H9 (cell line): ENCODE data around the gene GDPGP1. TPM values are rescaled to one million over a fixed set of nuclear protein-coding genes. Genes with fewer than 3 reads are reported as not detected.
A peak's percentile ranks its signal among the peaks of the same experiment; 100 is the strongest.

Experiments used
- DNase-seq: peaks from one replicate; pipeline ENCODE4 v3.0.0-alpha.2; 2017
- H2AFZ ChIP-seq: one replicate; pipeline ENCODE4 v1.6.1; 2013; ENCODE audit warnings: mild to moderate bottlenecking, low read length, control low read depth, moderate library complexity
- H2AK5ac ChIP-seq: 2 replicates; pipeline ENCODE4 v1.6.1; 2013; ENCODE audit warnings: low read length, control low read depth, mixed read lengths; ENCODE audit not compliant: insufficient read length
- H2BK120ac ChIP-seq: one replicate; pipeline ENCODE4 v1.6.1; 2013; ENCODE audit warnings: low read depth, mild to moderate bottlenecking, low read length, control low read depth, inconsistent platforms; ENCODE audit not compliant: poor library complexity, severe bottlenecking
- H2BK12ac ChIP-seq: 2 replicates; pipeline ENCODE4 v1.6.1; 2013; ENCODE audit warnings: low read length, control low read depth, mixed read lengths, low read depth; ENCODE audit not compliant: insufficient read length
- H2BK15ac ChIP-seq: 2 replicates; pipeline ENCODE4 v1.6.1; 2013; ENCODE audit warnings: low read depth, low read length, control low read depth
- H2BK20ac ChIP-seq: one replicate; pipeline ENCODE4 v1.6.1; 2013; ENCODE audit warnings: low read depth, mild to moderate bottlenecking, low read length, control low read depth, inconsistent platforms; ENCODE audit not compliant: poor library complexity, severe bottlenecking
- H2BK5ac ChIP-seq: 2 replicates; pipeline ENCODE4 v1.6.1; 2013; ENCODE audit warnings: low read length, control low read depth, mixed read lengths; ENCODE audit not compliant: insufficient read length
- H3K14ac ChIP-seq: 2 replicates; pipeline ENCODE4 v1.6.1; 2013; ENCODE audit warnings: low read length, control low read depth; ENCODE audit not compliant: insufficient read depth
- H3K18ac ChIP-seq: 2 replicates; pipeline ENCODE4 v1.6.1; 2013; ENCODE audit warnings: low read depth, mild to moderate bottlenecking, mixed read lengths, low read length, control low read depth; ENCODE audit not compliant: insufficient read length
- H3K23ac ChIP-seq: 2 replicates; pipeline ENCODE4 v1.6.1; 2013; ENCODE audit warnings: low read length, control low read depth, mixed read lengths, low read depth; ENCODE audit not compliant: insufficient read length
- H3K23me2 ChIP-seq: 2 replicates; pipeline ENCODE4 v1.6.1; 2013; ENCODE audit warnings: low read depth, mild to moderate bottlenecking, mixed read lengths, low read length, control low read depth; ENCODE audit not compliant: insufficient read length, poor library complexity, severe bottlenecking
- H3K27ac ChIP-seq: 2 replicates; pipeline ENCODE4 v1.5.1; 2013; ENCODE audit warnings: low read length, control low read depth, mixed read lengths, low read depth; ENCODE audit not compliant: insufficient read length
- H3K27me3 ChIP-seq: 2 replicates; pipeline ENCODE4 v1.6.1; 2013; ENCODE audit warnings: low read length, control low read depth, inconsistent platforms; ENCODE audit not compliant: insufficient read depth
- H3K4ac ChIP-seq: 2 replicates; pipeline ENCODE4 v1.6.1; 2013; ENCODE audit warnings: low read depth, mild to moderate bottlenecking, control low read depth, inconsistent platforms, low read length, moderate library complexity
- H3K4me1 ChIP-seq: 2 replicates; pipeline ENCODE4 v1.6.1; 2013; ENCODE audit warnings: low read length, control low read depth, inconsistent platforms; ENCODE audit not compliant: insufficient read depth
- H3K4me2 ChIP-seq: 2 replicates; pipeline ENCODE4 v1.6.1; 2013; ENCODE audit warnings: low read length, control low read depth, mixed read lengths; ENCODE audit not compliant: insufficient read length, insufficient read depth
- H3K56ac ChIP-seq: 2 replicates; pipeline ENCODE4 v1.6.1; 2013; ENCODE audit warnings: low read depth, mild to moderate bottlenecking, mixed read lengths, low read length, control low read depth; ENCODE audit not compliant: insufficient read length
- H3K79me1 ChIP-seq: 2 replicates; pipeline ENCODE4 v1.6.1; 2013; ENCODE audit warnings: low read depth, mild to moderate bottlenecking, moderate library complexity, low read length, control low read depth, inconsistent platforms; ENCODE audit not compliant: insufficient read depth, poor library complexity, severe bottlenecking
- H3K79me2 ChIP-seq: 2 replicates; pipeline ENCODE4 v1.6.1; 2013; ENCODE audit warnings: low read length, control low read depth, inconsistent platforms; ENCODE audit not compliant: insufficient read depth
- H3K9ac ChIP-seq: 2 replicates; pipeline ENCODE4 v1.6.1; 2013; ENCODE audit warnings: low read length, control low read depth, mixed read lengths; ENCODE audit not compliant: insufficient read length; ENCODE audit errors: extremely low read depth
- H3K9me3 ChIP-seq: one replicate; pipeline ENCODE4 v1.6.1; 2013; ENCODE audit warnings: low read depth, low read length, inconsistent platforms; ENCODE audit not compliant: control insufficient read depth
- H3T11ph ChIP-seq: one replicate; pipeline ENCODE4 v1.6.1; 2013; ENCODE audit warnings: mild to moderate bottlenecking, low read length, control low read depth, inconsistent platforms
- H4K20me1 ChIP-seq: one replicate; pipeline ENCODE4 v1.6.1; 2013; ENCODE audit not compliant: control insufficient read depth, insufficient read length, insufficient read depth
- H4K5ac ChIP-seq: 2 replicates; pipeline ENCODE4 v1.6.1; 2013; ENCODE audit warnings: low read depth, mild to moderate bottlenecking, mixed read lengths, low read length, control low read depth; ENCODE audit not compliant: insufficient read length
- H4K8ac ChIP-seq: replicated peaks from 2 replicates; pipeline ENCODE4 v1.6.1; 2013; ENCODE audit warnings: low read length, control low read depth, mixed read lengths, low read depth; ENCODE audit not compliant: insufficient read length
- H4K91ac ChIP-seq: 2 replicates; pipeline ENCODE4 v1.6.1; 2013; ENCODE audit warnings: low read depth, mild to moderate bottlenecking, moderate library complexity, mixed read lengths, low read length, control low read depth; ENCODE audit not compliant: insufficient read length
- H3K27ac Mint-ChIP-seq, 3 experiments: 2 replicates in 2 of 3; 3 replicates in 1 of 3; pipeline ENCODE4 v1.8.0; 2020 to 2021; ENCODE audit warnings: mixed read lengths in 3 of 3, mild to moderate bottlenecking in 1 of 3, moderate library complexity in 1 of 3
- H3K27me3 Mint-ChIP-seq: 2 replicates; pipeline ENCODE4 v1.8.0; 2021; ENCODE audit warnings: low read depth, mild to moderate bottlenecking, moderate library complexity, mixed read lengths
- H3K36me3 Mint-ChIP-seq, 3 experiments: 2 replicates in 2 of 3; 3 replicates in 1 of 3; pipeline ENCODE4 v1.8.0; 2020 to 2021; ENCODE audit warnings: low read depth in 3 of 3, mixed read lengths in 3 of 3; ENCODE audit not compliant: insufficient read depth in 1 of 3
- H3K4me1 Mint-ChIP-seq, 2 experiments: 2 replicates each; pipeline ENCODE4 v1.8.0; 2020; ENCODE audit warnings: mixed read lengths in 2 of 2
- H3K4me3 Mint-ChIP-seq, 2 experiments: 2 replicates in 1 of 2; 3 replicates in 1 of 2; pipeline ENCODE4 v1.8.0; 2020 to 2021; ENCODE audit warnings: mild to moderate bottlenecking in 2 of 2, mixed read lengths in 2 of 2, moderate library complexity in 1 of 2
- H3K9me3 Mint-ChIP-seq, 2 experiments: 2 replicates in 1 of 2; 3 replicates in 1 of 2; pipeline ENCODE4 v1.8.0; 2020; ENCODE audit warnings: mild to moderate bottlenecking in 2 of 2, mixed read lengths in 2 of 2, moderate library complexity in 1 of 2
- CTCF ChIP-seq: fragments of 200-600 bp; sonication (generic); conservative IDR thresholded peaks from 3 replicates; pipeline ENCODE4 v1.8.0; 2021; ENCODE audit warnings: antibody characterized with exemption, mild to moderate bottlenecking
- WGBS: extraction: QIAGEN DNeasy Blood & Tissue Kit; methylation state at CpG from one replicate; pipeline ENCODE4 v1.1.7; 2013; ENCODE audit warnings: missing lambda C conversion rate, low lambda C conversion rate, mixed read lengths; ENCODE audit not compliant: insufficient read length; ENCODE audit errors: extremely low coverage; 5-methylcytosine and 5-hydroxymethylcytosine counted together
- total RNA-seq: library from RNA; stranded (reverse); gene quantifications from 2 replicates; pipeline ENCODE4 v1.2.1, GENCODE V29; 2021

Gene GDPGP1
- total RNA-seq, 1 experiment from 2014 or later: 6.7 TPM

- H3K14ac ChIP-seq: no peak overlapping the region
- peaks cover 4 to 9% of the 10 kb centered on the region in 2 experiments; a peak in 3 of 4 replicates for H3K4me1 Mint-ChIP-seq
- no peak overlapping the region for H2BK15ac ChIP-seq
- no peak overlapping the region for H4K5ac ChIP-seq
- H3K79me1 ChIP-seq: no peaks in the 10 kb centered on the region
- H3K56ac ChIP-seq: no peak overlapping the region
- peak; percentile 82 for TF ChIP-seq CTCF
- H3K79me2 ChIP-seq: no peaks in the 10 kb centered on the region
- no peak overlapping the region for H2BK5ac ChIP-seq
- H3K27ac Mint-ChIP-seq: no peak overlapping the region
- no peaks in the 10 kb centered on the region for H3K27me3 Mint-ChIP-seq
- WGBS: no CpG with 5 or more reads among the region's 14 CpGs
- H3K4me1 ChIP-seq: no peaks in the 10 kb centered on the region
- H2AK5ac ChIP-seq: no peak overlapping the region
- no peak overlapping the region for H3K9ac ChIP-seq
- H3K27ac ChIP-seq: no peak overlapping the region
- no peak overlapping the region for H4K8ac ChIP-seq
- no peak overlapping the region for H3T11ph ChIP-seq
- no peak overlapping the region for H3K23ac ChIP-seq
- H4K91ac ChIP-seq: no peak overlapping the region
- H3K9me3 ChIP-seq: no peaks in the 10 kb centered on the region
- no peak overlapping the region for H2BK20ac ChIP-seq
- H2BK12ac ChIP-seq: no peak overlapping the region
- H3K27me3 ChIP-seq: no peaks in the 10 kb centered on the region
- no peak overlapping the region for H3K18ac ChIP-seq
- peak; percentile 86 for DNase-seq
- H3K4me2 ChIP-seq: no peak overlapping the region
- H2BK120ac ChIP-seq: no peak overlapping the region
- H3K4me3 Mint-ChIP-seq: no peak overlapping the region
- no peaks in the 10 kb centered on the region for H3K23me2 ChIP-seq
- no peaks in the 10 kb centered on the region for H3K9me3 Mint-ChIP-seq
- no peak overlapping the region for H2AFZ ChIP-seq
- peaks cover 19 to 41% (median 32%) of the 10 kb centered on the region in 3 experiments; a peak in 6 of 7 replicates for H3K36me3 Mint-ChIP-seq
- H3K4ac ChIP-seq: no peak overlapping the region
- no peaks in the 10 kb centered on the region for H4K20me1 ChIP-seq
These were observed 12.6 kb upstream of the GDPGP1 start for GRCh38 chr15:90221246-90221900.
